HG02970 (cell line): Measurements from ENCODE around the gene RALGAPA1.
"Not testable (repeated sequence)": the region's sequence is repeated elsewhere in the genome, so short reads cannot be mapped to it uniquely, and the experiment has no call there.

Experiments
- ATAC-seq: cut with Tn5 transposase; IDR thresholded peaks from one replicate; pipeline ENCODE4 v1.9.1; 2021; ENCODE audit warnings: mild to moderate bottlenecking, moderate library complexity, moderate number of reproducible peaks; ENCODE audit not compliant: unreplicated experiment, low FRiP score

The RALGAPA1 gene

GRCh38 chr14:35704793-35705493, 104.2 kb downstream of the RALGAPA1 start:
- no peak for ATAC-seq

GRCh38 chr14:35701531-35701930, 107.6 kb downstream of the RALGAPA1 start:
- ATAC-seq: no peak

- ATAC-seq: no peak
These were observed 109.2 kb downstream of the RALGAPA1 start for GRCh38 chr14:35699791-35700444.

- ATAC-seq: no peak
These were observed 112.5 kb downstream of the RALGAPA1 start for GRCh38 chr14:35696575-35696974.

- no peak for ATAC-seq
These were observed 113.0 kb downstream of the RALGAPA1 start for GRCh38 chr14:35696119-35696518.

- ATAC-seq: no peak
These were observed 113.4 kb downstream of the RALGAPA1 start for GRCh38 chr14:35695647-35696046.

- no peak for ATAC-seq
These were observed 114.0 kb downstream of the RALGAPA1 start for GRCh38 chr14:35695072-35695471.

GRCh38 chr14:35689000-35689460, 120.1 kb downstream of the RALGAPA1 start:
- no peak for ATAC-seq

- ATAC-seq: no peak
These were observed 120.8 kb downstream of the RALGAPA1 start for GRCh38 chr14:35688126-35688826.

GRCh38 chr14:35687335-35687939, 121.7 kb downstream of the RALGAPA1 start:
- ATAC-seq: no peak

GRCh38 chr14:35683688-35684087, 125.4 kb downstream of the RALGAPA1 start:
- ATAC-seq: not testable (repeated sequence)

- no peak for ATAC-seq
These were observed 126.3 kb downstream of the RALGAPA1 start for GRCh38 chr14:35682802-35683201.

- no peak for ATAC-seq
These were observed 130.6 kb downstream of the RALGAPA1 start for GRCh38 chr14:35678403-35679028.

GRCh38 chr14:35669782-35670181, 139.3 kb downstream of the RALGAPA1 start:
- ATAC-seq: no peak

- no peak for ATAC-seq
These were observed 142.6 kb downstream of the RALGAPA1 start for GRCh38 chr14:35666429-35667043.

- ATAC-seq: no peak
These were observed 147.2 kb downstream of the RALGAPA1 start for GRCh38 chr14:35661875-35662274.

GRCh38 chr14:35653045-35653444, 156.1 kb downstream of the RALGAPA1 start:
- no peak for ATAC-seq

- ATAC-seq: no peak
These were observed 165.6 kb downstream of the RALGAPA1 start for GRCh38 chr14:35643513-35643912.

- no peak for ATAC-seq
These were observed 171.2 kb downstream of the RALGAPA1 start for GRCh38 chr14:35637851-35638250.

GRCh38 chr14:35637269-35637668, 171.8 kb downstream of the RALGAPA1 start:
- no peak for ATAC-seq
